GM12874 (cell line): ENCODE measurements around the gene EPHA4.

Source experiments
- CTCF ChIP-seq: IDR thresholded peaks from 2 replicates; pipeline ENCODE4 v1.5.1; 2011; ENCODE audit warnings: low read depth, mild to moderate bottlenecking, control low read depth, low read length, moderate library complexity; ENCODE audit not compliant: insufficient read depth

The EPHA4 gene

GRCh38 chr2:221610255-221610654, 38.2 kb upstream of the EPHA4 start:
- no peak for TF ChIP-seq CTCF

- TF ChIP-seq CTCF, result no peak
Observed at GRCh38 chr2:221608442-221608841, 36.3 kb upstream of the EPHA4 start.

- TF ChIP-seq CTCF, result no peak
Observed at GRCh38 chr2:221606424-221606823, 34.3 kb upstream of the EPHA4 start.

GRCh38 chr2:221605751-221606240, 33.7 kb upstream of the EPHA4 start:
- no peak for TF ChIP-seq CTCF

- TF ChIP-seq CTCF, result no peak
Observed at GRCh38 chr2:221602938-221603337, 30.8 kb upstream of the EPHA4 start.

- no peak for TF ChIP-seq CTCF
Observed at GRCh38 chr2:221601376-221601775, 29.3 kb upstream of the EPHA4 start.

- no peak for TF ChIP-seq CTCF
Observed at GRCh38 chr2:221600388-221600787, 28.3 kb upstream of the EPHA4 start.

GRCh38 chr2:221596192-221596591, 24.1 kb upstream of the EPHA4 start:
- TF ChIP-seq CTCF, result no peak
